Ascending aorta (tissue), 2 donors: ENCODE data around the gene SQSTM1. TPM values are rescaled to one million over a fixed set of nuclear protein-coding genes. Genes with fewer than 3 reads are reported as not detected.
A peak's percentile ranks its signal among the peaks of the same experiment; 100 is the strongest.

ENCODE experiments used
- DNase-seq, 2 donors: peaks; one replicate each; pipeline ENCODE4 v3.0.0-alpha.2; 2019; ENCODE audit warnings: low spot score in 2 of 2
- H3K27ac ChIP-seq, 2 donors: fragments of 200-600 bp; sonication (generic); one replicate each; pipeline ENCODE4 v1.5.1; 2016 to 2017; ENCODE audit warnings: mild to moderate bottlenecking in 1 of 2
- H3K27me3 ChIP-seq: fragments of 200-600 bp; sonication (generic); one replicate; pipeline ENCODE4 v1.5.1; 2017
- H3K36me3 ChIP-seq, 2 donors: fragments of 200-600 bp; sonication (generic); one replicate each; pipeline ENCODE4 v1.5.1; 2016
- H3K4me1 ChIP-seq, 2 donors: fragments of 200-600 bp; sonication (generic); one replicate each; pipeline ENCODE4 v1.5.1; 2016 to 2017; ENCODE audit warnings: mild to moderate bottlenecking in 1 of 2
- H3K4me3 ChIP-seq, 2 donors: fragments of 200-600 bp; sonication (generic); one replicate each; pipeline ENCODE4 v1.5.1; 2016 to 2017; ENCODE audit warnings: mild to moderate bottlenecking in 1 of 2
- H3K9me3 ChIP-seq, 2 donors: fragments of 200-600 bp; sonication (generic); one replicate each; pipeline ENCODE4 v1.5.1; 2016
- CTCF ChIP-seq, 3 experiments: fragments of 200-600 bp in 2 of 3; fragments of 450-650 bp in 1 of 3; sonication (generic) in 2 of 3; IDR thresholded peaks; one replicate each; pipeline ENCODE4 v1.5.1; 2016 to 2019; ENCODE audit warnings: antibody characterized with exemption in 3 of 3, mild to moderate bottlenecking in 1 of 3, moderate library complexity in 1 of 3
- intact Hi-C: fragments of 100-400 bp; cut with DNase I; formaldehyde crosslinking; loops from one replicate; pipeline ENCODE4 v1.15.1; 2023
- total RNA-seq: library from RNA; depleted of rRNA; stranded (reverse); fragments of >200 nt; gene quantifications from one replicate; pipeline ENCODE4 v1.1.0, GENCODE V29; 2016

SQSTM1 gene
- total RNA-seq, 1 donor from 2014 or later = 476 TPM

DNA sequence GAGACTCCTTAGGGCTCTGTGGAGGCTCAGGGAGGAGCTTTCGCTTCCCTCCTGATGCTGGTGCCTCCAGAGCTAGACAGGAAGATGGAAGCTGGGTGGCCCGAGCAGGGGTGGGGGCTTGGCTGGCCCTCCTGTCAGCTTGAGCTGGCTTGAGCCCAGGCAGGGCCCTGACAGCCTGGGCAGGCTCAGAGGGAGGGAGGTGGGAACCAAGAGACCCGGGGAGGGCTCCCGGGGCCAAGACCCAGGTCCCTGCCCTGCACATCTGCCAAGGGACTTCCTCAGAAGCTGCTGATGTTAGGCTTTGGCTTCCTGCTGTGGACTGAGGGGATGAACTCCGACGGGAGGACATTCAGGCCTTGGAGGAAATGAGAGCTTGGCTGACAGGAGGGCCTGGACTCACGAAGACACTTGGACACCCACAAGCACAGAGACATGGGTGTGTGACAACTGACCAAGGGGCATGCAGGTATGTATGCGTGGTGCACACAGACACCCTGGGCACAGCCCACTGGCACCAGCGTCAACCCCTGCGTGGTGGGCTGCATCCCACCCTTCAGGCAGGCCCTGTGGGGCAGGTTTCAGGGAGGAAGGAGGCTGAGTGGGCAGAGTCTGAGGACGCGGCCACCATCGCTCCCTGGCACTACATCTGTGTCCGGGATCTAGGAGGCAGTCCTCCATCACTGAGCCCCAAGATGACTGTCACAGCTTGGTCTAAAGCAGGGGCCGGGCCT lies 28.7 kb upstream of the SQSTM1 start:
- H3K9me3 ChIP-seq = no peaks in the 10 kb centered on the region
- DNase-seq = no peak
- peaks cover 12 to 29% of the 10 kb centered on the region in 2 donors for H3K4me1 ChIP-seq
- H3K27ac ChIP-seq = peak overlapping the region; percentile 75 to 76
- H3K4me3 ChIP-seq = no peak overlapping the region
- no peak for TF ChIP-seq CTCF (IDR thresholded peaks at IDR 0.05)
- no peaks in the 10 kb centered on the region for H3K27me3 ChIP-seq
- intact Hi-C loops = no loop called here
- no peaks in the 10 kb centered on the region for H3K36me3 ChIP-seq

- H3K36me3 ChIP-seq = peaks cover 2 to 7% of the 10 kb centered on the region in 2 donors
- intact Hi-C loops = no loop called here
- H3K27ac ChIP-seq = peak overlapping the region; percentile 75 to 76
- H3K4me3 ChIP-seq = no peak overlapping the region
- peaks cover 12 to 29% of the 10 kb centered on the region in 2 donors for H3K4me1 ChIP-seq
- TF ChIP-seq CTCF (IDR thresholded peaks at IDR 0.05) = no peak
- no peaks in the 10 kb centered on the region for H3K27me3 ChIP-seq
- H3K9me3 ChIP-seq = no peaks in the 10 kb centered on the region
- DNase-seq = no peak
These were observed 27.9 kb upstream of the SQSTM1 start for GRCh38 chr5:179792612-179793467.

DNA sequence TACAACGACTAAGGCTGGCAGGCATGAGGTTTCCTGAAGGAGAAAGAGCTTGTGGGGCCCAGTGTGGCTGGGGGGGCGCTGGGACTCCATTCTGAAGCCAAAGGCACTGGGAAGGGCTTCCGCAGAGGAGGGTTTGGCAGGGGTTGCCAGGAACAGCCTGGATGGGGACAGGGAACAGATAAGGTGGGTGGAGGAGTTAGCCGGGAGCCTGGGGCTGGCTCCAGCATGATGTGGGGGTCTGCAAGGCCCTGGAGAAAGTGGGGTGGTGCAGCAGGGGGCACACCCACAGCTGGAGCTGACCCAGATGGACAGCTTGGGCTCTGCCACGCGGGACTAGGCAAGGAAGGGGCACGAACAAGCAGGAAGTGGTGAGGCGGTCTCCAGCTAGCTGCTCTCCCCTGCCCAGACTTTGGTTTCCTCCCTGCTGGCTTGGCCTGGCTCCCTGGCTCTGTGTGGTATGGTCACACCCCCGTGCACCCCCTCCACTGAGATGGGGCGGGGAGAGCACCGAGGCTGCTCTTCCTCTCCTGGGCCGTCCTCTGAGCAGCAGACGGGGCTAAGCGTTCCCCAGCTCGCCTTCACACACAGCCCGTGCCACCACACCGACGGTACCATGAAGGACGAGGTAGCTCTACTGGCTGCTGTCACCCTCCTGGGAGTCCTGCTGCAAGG lies 27.1 kb upstream of the SQSTM1 start, which contains the start of gene LTC4S:
TSS of gene LTC4S (plus strand) at position 519 of the 672 bp plus-strand sequence. CDS start at position 614, 95 bp downstream.
- Histone ChIP-seq H3K27ac (peak within 1 kb of the TSS; percentile 75 to 76), H3K4me1 (peaks cover 12 to 29% of the 10 kb centered on the region in 2 donors), H3K4me3 (peak within 1 kb of the TSS in 1 of 2 donors; percentile 75), H3K9me3 (no peaks in the 10 kb centered on the region), H3K36me3 (peaks cover 8 to 15% of the 10 kb centered on the region in 2 donors), H3K27me3 (no peaks in the 10 kb centered on the region)
- intact Hi-C loops = no loop called here
- TF ChIP-seq CTCF (IDR thresholded peaks at IDR 0.05) = no peak
- peak; percentile 63 to 89 for DNase-seq

- Histone ChIP-seq H3K27ac (peak overlapping the region; percentile 75 to 76), H3K4me1 (peaks cover 12 to 29% of the 10 kb centered on the region in 2 donors), H3K27me3 (no peaks in the 10 kb centered on the region), H3K36me3 (peaks cover 14 to 21% of the 10 kb centered on the region in 2 donors), H3K9me3 (no peaks in the 10 kb centered on the region), H3K4me3 (peak overlapping the region in 1 of 2 donors; percentile 75)
- DNase-seq = no peak
- intact Hi-C loops = no loop called here
- TF ChIP-seq CTCF (IDR thresholded peaks at IDR 0.05) = no peak
These were observed 26.5 kb upstream of the SQSTM1 start for GRCh38 chr5:179794171-179794570.

DNA sequence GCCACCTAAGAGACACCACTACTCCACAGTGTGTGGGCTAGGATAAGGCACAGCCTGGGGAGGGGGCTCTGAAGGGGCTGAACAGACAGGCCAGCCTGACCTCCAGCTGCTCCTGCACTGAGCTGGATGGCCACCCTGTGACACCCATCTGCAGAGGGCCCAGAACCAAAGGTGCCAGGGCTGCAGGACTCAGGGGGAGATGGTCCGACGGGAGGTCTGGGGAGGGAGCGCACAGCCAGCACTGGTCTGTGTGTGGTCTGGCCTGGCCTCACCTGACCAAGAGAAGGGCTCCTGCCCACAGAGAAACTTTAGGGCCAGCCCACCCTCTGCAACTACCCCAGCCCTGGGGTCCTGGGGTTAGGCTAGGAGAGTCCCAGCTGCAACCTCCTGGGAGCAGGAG lies 26.1 kb upstream of the SQSTM1 start:
- H3K4me3 ChIP-seq = peak overlapping the region in 1 of 2 donors; percentile 75
- peaks cover 12 to 29% of the 10 kb centered on the region in 2 donors for H3K4me1 ChIP-seq

More for the DNA sequence above, 26.1 kb upstream of the SQSTM1 start:
- H3K27me3 ChIP-seq = no peaks in the 10 kb centered on the region
- intact Hi-C loops = no loop called here
- H3K9me3 ChIP-seq = no peaks in the 10 kb centered on the region
- peaks cover 18 to 25% of the 10 kb centered on the region in 2 donors for H3K36me3 ChIP-seq
- no peak for DNase-seq
- peak overlapping the region; percentile 75 to 76 for H3K27ac ChIP-seq
- no peak for TF ChIP-seq CTCF (IDR thresholded peaks at IDR 0.05)
